T1000 (cell line): ENCODE results near the gene MYL6.

Source experiments
- DNase-seq: peaks from one replicate; lab custom pipeline; 2025; ENCODE audit warnings: mixed read lengths; lab: John Stamatoyannopoulos, UW

MYL6 gene

DNA sequence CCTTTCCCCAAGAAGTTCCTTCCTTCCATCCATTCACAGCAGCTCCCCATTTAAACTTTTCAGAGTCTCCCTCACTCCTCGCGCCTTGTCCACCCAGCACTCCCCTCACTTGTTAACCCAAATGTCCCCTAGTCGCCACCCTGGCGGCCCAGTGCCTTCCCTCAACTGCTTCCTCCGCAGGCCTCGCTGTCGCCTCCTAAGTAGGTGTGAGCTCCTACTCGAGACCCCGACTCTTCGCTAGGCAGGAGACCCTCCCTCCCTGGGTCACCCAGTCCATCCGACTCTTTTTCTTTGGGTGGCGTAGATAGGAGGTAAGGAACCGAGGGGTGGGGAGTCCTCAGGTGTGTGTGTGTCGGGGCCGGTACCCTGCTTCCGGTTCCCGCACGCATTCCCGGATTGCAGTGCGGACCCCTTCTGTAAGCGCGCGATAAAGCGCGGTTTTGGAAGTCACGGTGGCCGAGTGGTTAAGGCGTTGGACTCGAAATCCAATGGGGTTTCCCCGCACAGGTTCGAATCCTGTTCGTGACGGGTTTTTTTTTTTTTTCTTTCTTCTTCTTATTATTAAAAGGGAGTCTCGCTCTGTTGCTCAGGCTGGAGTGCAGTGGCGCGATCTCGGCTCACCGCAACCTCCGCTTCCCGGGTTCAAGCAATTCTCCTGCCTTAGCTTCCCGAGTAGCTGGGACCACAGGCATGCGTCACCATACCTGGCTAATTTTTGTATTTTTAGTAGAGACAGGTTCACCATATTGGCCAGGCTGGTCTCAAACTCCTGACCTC lies 31.9 kb downstream of the MYL6 start:
- peak; percentile 89 for DNase-seq

DNA sequence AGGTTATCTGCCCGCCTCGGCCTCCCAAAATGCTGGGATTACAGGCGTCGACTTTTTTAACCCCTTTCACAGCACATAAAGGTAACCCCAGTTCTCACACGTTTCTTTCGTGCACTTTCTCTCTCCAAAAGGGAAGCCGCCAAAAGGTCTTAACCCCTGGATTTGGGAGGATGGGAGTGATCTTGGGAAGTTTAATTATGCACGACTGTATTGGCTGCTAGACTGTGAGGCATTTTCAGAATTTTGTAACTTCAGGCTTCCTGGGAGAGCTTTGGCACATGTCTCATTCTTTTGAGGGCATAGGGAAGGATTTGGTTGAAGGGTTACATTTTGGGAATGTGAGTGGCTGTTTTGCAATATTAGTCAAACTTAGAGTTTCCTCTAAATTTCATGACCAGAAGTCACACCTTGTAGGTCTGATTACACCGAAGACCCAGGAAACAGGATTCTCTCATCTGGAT lies 32.6 kb downstream of the MYL6 start:
- DNase-seq, result no peak

DNA sequence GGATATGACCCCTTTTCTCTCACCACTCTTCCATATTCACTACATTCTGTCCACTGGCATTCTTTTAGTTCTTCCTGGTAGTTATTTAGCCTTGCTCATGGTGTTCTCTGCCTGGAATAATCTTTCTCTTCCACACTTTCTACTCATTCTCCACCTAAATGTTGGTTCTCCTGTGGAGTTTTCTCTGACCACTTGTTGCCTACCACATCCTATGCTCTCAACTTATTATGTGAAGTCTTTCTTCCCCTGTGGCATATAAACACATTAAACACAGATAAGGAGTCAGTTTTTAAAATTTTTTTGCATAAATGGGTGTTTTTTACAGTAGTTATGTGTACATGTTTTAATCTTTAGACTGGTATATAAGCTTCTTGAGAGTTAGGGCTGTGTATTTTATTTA lies 34.4 kb downstream of the MYL6 start:
- DNase-seq, result no peak

DNA sequence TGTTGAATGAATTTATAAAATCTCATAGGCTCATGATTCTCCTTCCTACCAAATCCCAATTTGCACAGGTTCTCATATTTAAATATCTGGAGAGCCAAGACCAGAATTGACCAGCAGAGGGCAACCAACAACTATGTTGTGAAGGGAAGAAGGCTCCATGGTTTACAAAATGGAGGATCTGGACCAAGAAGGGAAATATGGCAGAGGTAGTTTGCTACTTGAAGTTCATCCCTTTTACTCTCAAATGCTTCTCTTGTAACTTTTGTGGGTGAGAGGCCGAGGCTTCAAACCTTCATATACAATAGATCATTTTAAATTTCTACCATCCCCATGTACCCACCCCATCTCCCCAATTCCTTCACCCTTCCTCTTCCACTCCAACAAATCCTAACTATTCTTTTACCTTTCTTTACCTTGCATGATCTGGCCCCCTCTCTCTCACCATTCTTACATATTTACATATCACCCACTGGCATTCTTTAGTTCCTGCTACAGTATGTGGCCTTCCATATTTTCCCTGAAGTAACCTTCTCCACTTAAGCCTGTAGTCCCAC lies 34.9 kb downstream of the MYL6 start:
- peak; percentile 38 for DNase-seq

DNA sequence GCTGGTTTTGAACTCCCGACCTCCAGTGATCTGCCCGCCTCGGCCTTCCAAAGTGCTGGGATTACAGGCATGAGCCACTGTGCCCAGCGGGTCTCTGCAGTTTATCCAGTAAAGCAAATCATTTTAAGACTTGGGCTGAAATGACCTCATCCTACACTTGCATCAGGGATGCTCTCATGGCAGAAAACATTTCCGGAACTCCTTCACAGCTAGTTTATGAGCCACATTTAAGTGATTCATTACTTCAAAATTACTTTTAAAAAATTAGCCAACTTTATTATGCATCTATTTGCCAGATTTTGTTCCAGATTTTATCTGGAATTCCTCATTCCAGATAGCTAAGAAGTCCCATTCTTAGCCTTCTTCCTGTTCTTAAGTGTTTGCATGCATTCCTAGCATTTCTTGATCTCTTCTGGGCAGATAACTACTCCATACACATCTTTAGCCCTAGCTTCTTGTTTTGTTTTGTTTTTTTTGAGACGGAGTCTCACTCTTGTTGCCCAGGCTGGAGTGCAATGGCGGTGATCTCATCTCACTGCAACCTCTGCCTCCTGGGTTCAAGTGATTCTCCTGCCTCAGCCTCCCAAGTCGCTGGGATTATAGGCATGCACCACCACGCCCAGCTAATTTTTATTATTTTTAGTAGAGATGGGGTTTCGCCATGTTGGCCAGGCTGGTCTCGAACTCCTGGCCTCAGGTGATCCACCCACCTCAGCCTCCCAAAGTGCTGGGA lies 38.8 kb downstream of the MYL6 start:
- peak; percentile 65 for DNase-seq

DNA sequence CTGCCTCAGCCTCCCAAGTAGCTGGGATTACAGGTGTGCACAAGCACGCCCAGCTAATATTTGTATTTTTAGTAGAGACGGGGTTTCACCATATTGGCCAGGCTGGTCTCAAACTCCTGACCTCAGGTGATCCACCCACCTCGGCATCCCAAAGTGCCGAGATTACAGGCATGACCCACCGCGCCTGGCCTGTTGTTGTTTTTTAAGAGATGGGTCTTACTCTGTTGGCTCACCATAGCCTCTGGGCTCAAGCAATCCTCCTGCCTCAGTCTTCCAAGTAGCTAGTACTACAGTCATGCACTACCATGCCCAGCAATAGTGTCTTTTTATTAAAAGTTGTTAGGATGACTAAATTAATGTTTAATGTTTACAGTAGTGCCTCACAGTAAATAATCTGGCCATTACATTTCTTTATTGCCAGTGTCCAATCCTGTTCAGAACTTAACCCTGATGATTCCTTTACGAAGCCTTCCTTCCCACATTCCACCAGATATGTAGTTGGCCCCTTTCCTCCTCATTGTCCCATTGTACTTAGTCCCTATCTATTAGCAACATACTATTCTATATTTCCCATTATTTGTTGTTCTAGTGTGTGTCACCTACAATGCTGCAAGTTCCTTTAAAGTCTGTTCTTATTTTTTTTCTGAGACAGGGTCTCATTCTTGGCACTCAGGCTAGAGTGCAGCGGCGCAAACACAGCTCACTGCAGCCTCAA lies 39.9 kb downstream of the MYL6 start:
- no peak for DNase-seq

DNA sequence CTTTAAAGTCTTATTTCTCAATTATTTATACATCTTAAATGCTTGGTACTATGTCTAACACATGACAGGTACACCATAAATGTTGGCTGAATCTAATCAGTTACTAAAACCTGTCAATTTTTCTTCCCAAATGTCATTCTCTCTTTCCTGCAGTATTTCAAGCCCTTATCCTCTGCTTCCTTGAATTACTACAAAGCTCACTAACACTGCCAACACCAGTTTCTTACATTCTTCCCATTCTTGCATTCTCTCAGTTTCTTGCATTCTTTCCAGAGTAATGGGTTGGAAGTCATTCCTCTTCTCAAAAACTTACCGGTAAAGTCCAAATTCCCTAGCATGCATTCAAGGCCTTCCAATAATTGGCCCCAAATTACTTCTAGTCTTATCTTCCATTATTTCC lies 40.7 kb downstream of the MYL6 start:
- DNase-seq, result no peak

DNA sequence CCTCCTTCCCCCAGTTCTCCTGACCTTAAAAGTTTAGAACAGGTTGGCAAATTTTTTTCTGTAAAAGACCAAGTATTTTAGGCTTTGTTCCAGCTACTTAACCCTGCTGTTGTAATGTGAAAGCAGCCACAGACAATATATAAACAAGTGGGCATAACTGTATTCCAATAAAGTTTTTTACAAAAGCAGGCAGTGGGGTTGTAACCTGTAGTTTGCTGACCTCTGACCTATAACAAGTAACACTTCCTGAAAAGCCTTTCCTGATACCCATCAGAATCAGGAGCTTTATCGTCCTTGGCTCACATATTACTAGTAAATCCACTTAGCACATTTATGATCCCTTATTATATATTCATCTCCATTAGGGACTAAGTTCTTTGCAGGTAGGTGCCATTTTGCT lies 44.2 kb downstream of the MYL6 start:
- DNase-seq, result no peak

DNA sequence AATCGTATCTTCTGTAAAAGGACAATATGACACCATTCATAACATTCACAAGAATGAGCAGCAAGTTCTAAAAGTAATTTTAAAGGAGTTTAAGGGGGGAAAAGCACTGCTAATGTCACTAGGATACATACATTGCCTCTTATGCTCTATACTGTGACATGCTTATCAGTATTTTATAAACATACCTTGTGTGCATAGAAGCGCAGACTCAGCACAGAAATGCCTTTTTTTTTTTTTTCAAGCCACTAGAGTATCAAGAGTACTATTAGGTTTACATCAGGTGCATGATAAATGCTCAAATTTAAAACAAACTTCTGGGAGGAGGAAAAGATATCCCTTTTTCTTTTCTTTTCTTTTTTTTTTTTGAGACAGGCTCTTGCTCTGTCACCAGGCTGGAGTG lies 44.7 kb downstream of the MYL6 start:
- no peak for DNase-seq

DNA sequence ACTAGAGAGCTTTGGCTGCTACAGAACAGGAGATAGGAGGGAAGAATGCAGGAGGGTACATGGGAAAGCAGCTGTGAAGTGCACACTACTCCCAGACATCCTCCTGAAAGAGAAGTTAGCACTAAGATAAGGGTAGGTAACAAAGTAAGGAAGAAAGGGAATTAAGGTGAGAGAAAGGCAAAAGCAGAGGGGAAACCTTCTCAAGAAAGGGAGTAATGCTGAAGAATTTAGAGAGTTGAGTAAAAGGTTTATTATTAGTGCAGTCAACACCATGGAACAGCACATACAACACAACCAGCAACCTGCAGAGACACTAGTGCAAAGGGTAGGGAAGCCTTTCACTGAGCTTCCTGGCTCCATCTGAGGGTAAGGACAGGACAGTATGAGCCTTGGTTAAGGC lies 46.1 kb downstream of the MYL6 start:
- DNase-seq, result no peak

DNA sequence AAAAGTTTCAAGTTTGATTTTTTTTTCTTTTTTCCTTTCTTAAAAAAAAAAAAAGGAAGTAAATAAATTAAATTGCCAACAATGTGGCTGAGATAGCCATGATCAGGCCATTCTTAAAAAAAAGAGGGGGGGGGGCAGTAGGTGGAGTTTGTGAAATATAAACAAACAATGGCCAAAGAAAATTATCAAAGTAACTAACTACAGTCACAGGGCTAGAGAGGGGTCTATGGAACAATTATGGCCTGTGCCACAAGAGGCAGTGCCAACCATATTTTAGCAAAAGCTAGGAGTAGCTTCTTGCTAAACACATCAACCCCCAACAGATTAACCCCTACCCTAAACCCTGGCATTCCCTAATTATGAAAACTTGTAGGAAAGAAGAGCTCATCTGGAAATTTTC lies 47.3 kb downstream of the MYL6 start:
- no peak for DNase-seq

DNA sequence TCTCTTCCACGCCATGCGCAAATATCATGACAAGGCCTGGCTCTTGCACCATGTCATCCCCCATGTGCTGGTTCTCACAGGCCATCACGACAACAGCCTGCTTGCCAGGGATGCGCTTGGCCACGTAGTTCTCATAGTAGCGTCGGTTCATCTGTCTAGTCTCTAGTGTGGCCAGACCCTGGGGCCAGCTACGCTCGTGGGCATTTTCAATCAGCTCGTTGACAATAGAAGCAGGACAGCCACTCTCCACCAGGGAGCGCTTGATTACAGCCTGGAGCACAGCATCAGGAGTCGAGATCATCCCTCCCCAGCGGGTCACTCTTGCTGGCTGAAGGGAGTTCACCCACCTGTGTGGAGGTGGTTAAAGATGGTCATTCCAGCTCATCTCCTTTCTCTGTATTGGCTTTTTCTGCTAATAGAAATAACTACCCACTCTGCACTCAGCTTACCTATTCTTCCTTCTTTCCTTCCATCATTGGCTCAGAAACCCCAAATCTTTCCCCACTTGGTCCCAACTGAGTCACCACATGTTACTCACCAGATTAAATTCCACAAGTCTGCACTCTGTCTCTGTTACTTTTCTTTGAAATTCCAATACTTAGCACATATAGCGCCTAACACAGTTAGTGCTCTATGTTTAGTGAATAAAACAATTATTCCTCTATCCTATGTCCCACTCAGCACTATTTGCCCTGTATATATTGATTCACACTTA lies 48.5 kb downstream of the MYL6 start:
- DNase-seq, result peak; percentile 23

DNA sequence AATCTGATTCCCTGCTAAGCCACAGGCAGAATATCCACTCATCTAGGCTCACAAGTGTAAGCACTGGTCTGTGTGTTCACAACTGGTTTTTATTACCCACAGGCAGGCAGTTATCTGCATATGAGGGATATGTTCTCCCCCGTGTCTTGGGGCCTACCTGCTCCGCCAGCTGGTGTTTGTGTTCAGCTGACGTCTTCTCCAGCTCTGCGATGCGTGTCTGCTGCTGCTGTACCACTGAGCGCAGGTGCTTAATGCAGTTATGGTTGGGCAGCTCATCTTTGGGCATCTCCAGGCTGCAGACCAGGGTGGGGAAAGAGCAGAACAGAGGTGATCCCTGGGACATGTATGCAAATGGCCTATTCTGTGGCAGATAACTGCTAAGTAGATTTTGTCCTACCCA lies 49.8 kb downstream of the MYL6 start:
- no peak for DNase-seq
